Cerebellar cortex (tissue), 1 donor: Measurements from ENCODE around the gene ZDHHC14.
"Not testable (repeated sequence)": the region's sequence is repeated elsewhere in the genome, so short reads cannot be mapped to it uniquely, and the experiment has no call there.

Experiments
- DNase-seq: peaks from one replicate; pipeline ENCODE4 v3.0.0-alpha.2; 2015; ENCODE audit warnings: low spot score

The ZDHHC14 gene

GRCh38 chr6:157554747-157555146 lies 173.8 kb downstream of the ZDHHC14 start:
- DNase-seq, result no peak

DNA sequence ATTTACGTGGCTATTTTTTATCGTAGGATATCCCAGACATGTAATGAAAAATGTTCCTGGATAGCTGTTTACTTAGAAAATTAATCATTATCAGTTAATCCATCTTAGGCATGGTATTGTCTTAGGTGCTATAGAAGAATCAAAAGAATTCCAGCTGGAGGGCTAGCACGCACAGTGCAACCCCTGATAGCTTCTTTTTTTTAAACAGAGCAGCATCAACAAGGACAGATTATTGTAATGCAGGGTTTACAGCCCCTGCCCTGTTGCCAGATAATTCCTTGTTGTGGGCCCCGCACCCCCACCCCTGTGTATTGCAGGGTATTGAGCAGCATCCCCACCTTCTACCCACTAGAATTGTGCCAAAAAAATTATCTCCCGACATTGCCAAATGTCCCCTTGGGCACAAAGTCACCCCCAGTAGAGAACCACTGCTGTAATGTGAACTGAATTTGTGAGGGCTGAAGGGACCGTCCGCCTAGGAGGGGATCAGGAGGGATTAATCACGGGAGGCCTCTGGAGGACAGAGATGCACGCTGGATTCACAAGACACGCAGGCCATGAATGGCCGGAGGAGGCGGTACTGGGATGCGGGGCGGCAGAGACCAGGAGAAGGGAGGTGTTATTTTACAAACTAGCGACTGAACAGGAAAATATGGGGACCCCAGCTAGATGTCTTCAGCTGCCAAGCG lies 174.6 kb downstream of the ZDHHC14 start:
- DNase-seq, result no peak

DNA sequence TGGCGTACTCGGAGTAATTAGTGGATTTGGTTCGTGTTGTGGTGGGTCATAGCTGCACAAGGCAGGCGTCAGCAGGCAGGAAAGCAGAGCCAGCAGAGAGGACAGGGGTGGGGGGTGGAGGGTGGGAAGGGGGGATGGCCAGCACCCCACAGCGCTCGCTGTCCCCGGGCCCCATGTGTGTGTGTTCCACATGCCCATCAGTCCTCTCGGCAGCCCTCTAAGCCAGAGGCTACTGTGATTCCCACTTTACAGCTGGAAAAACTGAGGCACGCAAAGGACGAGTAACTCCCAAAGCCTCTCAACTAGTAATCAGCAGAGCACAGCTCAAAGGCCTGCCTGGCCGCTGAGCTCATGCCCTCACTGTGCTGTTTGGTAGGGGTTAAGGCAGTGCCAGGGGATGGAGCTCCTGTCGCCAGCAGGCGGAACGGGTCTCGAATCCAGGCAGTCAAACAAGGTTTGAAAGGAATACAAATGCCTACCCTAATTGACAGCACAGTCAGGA lies 175.2 kb downstream of the ZDHHC14 start:
- DNase-seq, result no peak

DNA sequence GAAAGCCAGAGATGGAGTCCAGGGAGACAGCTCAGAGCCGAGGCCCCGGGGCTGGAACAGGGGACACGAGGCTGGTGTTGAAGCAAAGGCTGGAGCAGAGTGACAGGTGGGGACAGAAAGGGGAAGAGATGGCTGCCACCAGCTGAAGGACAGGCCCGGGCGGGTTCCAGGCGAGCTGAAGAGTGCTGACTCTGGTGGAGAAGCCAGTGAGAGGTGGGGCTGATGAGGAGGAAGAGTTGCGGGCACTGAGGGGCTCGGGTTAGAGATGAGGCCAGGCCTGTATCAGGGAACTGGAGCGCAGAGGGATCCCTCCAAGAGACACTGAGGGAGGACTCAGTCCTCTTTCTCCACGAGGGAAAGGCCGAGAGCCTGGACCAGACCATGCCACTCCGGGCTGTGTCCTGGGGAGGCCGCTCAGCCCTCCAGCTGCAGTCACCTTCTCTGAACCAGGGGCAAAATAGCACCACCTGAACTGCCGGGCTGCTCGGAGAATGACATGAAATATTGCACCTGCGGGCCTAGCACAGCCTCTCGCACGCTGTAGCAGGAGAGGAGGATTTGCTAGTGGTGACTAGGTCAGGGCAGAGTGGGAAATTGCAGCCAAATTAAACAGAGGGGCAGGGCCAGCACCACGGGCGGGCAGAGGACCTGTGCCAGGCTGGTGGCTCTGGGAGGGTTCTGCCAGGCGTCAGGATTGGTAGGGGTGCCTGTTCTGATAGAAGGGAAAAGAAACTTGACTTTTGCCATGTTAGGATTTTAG lies 175.9 kb downstream of the ZDHHC14 start:
- DNase-seq, result peak; percentile 82

DNA sequence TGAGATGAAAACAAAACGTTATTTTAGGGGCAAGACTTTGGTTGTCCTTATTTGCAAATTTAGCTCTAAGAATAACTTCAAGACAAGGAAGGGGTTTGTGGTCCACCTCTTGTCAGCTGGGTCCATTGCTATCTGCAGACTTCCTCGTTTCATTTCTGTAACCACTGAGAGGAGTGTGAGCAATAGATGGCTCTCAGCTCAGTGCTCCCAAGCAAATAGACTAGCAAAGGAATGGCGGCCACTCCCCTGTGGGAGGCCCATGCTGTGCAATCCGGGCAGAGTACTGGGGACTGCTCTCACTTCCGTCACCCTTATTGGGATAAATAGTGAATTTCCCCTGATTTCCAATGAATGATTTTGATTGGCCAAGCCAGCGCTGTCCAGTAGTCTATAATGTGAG lies 176.6 kb downstream of the ZDHHC14 start:
- DNase-seq, result no peak

GRCh38 chr6:157558049-157558448 lies 177.1 kb downstream of the ZDHHC14 start:
- no peak for DNase-seq

- DNase-seq, result no peak
Measured at GRCh38 chr6:157558487-157559200, 177.7 kb downstream of the ZDHHC14 start.

- peak; percentile 59 for DNase-seq
Measured at GRCh38 chr6:157559201-157559756, 178.3 kb downstream of the ZDHHC14 start.

DNA sequence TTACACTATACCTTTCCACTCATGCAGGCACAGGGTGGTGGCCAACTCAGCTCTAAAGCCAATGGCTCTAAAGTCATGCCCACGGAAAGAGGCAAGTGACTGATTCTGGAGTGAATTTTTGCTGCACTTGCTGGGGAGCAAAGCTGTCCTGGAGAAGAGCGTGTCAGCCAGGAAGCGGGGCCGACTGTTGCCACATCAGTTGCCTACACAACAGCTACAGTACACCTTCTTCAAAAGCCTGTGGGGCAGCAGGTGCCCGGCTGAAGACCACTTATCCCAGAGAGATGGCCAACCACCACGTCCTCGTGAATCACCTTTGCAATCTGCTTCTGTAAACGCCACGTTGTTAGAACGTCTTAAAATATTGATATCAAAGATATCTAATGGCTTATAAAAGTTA lies 179.1 kb downstream of the ZDHHC14 start:
- DNase-seq, result not testable (repeated sequence)

DNA sequence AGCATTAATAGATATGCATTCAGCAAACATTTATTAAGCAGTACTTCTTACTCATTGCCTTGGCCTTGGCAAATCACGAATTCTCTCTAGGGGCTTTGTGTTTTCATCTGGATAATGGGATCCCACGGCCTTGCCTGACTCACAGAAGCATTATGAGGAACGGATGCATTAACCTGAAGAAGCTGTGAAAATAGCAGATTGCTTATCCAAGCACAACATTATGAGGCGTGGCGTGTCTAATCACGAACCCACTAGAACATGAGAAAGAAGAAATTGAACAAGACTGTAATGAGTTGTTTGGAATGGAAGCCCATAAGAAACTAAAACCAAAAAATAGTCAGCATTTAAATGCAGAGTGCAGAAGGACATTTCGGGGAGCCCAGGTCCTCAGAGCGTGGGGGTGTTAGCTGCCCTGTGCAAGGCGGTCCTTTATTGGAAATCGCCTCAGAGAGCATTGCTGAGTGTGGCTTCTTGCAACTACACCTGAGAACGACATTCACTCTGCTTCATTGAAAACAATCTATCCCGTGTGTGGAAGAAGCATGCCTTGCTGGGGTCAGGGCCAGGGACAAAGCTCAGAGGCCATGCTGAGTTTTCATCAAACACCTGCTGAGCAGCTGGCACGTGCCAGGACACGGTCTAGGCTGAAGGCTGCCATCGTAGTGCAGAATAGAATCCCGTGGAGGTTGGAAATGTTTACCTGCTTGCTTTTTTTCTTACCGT lies 179.9 kb downstream of the ZDHHC14 start:
- DNase-seq, result peak; percentile 70

GRCh38 chr6:157561414-157561790 lies 180.4 kb downstream of the ZDHHC14 start:
- DNase-seq, result no peak

- DNase-seq, result no peak
Measured at GRCh38 chr6:157561929-157562810, 181.2 kb downstream of the ZDHHC14 start.

GRCh38 chr6:157562997-157563396 lies 182.0 kb downstream of the ZDHHC14 start:
- DNase-seq, result no peak

- no peak for DNase-seq
Measured at GRCh38 chr6:157563611-157564284, 182.8 kb downstream of the ZDHHC14 start.

- no peak for DNase-seq
Measured at GRCh38 chr6:157568702-157569101, 187.7 kb downstream of the ZDHHC14 start.

- DNase-seq, result no peak
Measured at GRCh38 chr6:157569543-157569942, 188.6 kb downstream of the ZDHHC14 start.

- no peak for DNase-seq
Measured at GRCh38 chr6:157570104-157570503, 189.1 kb downstream of the ZDHHC14 start.

DNA sequence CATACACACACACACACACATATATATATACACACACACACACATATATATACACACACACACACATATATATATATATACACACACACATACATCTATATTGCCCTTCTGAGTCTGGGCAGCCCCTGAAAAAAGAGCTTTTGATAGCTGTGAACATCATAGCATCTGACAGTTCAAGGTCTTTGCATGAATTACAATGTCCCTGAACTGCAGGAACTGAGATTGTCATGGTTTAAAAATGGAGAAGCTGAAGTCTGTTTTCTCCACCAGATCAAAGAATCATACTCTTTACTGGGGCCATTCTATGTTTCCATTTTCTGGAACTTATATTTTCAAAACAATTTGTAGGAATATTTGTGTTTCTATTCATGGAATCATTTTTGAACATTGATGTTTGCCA lies 189.8 kb downstream of the ZDHHC14 start:
- DNase-seq, result no peak

GRCh38 chr6:157571269-157571668 lies 190.3 kb downstream of the ZDHHC14 start:
- DNase-seq, result no peak

DNA sequence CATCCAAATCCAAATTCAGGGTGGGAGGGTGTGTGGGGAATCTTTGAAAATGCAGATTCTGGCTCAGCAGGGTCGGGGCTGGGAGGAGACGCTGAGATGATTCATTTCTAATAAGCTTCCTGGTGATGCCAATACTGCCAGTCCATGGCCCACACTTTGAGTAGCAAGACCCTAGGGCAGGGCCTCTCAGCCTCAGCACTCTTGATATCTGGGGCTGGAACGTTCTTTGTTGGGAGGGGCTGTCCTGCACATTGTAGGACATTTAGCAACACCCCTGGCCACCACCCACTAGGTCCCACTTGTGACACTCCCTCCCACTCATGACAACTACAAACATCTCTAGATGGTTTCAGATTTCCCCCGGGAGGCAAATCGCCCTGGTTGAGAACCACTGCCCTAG lies 191.0 kb downstream of the ZDHHC14 start:
- no peak for DNase-seq
